H1 (cell line): ENCODE results near the gene UBE2F. TPM values are rescaled to one million over a fixed set of nuclear protein-coding genes. Genes with fewer than 3 reads are reported as not detected.

ENCODE experiments used
- CTCF ChIA-PET: fragments of 300-600 bp; sonication (Branson Sonifier 250); formaldehyde crosslinking; loops from one replicate; lab custom pipeline; 2021; ENCODE audit not compliant: partially characterized antibody; lab: Charles Lee
- POLR2A ChIA-PET: fragments of 300-600 bp; sonication (Branson Sonifier 250); formaldehyde crosslinking; loops from one replicate; lab custom pipeline; 2021; ENCODE audit warnings: inconsistent platforms; ENCODE audit not compliant: partially characterized antibody; lab: Charles Lee
- DNase-seq, 2 experiments: peaks; one replicate each; pipeline versions ENCODE4 v3.0.0 to v3.0.0-alpha.2; 2010 to 2022; ENCODE audit warnings: low spot score in 2 of 2, low read depth in 1 of 2, mixed read lengths in 1 of 2
- FAIRE-seq: peaks from 2 replicates; lab custom pipeline; 2011; peaks lifted over from hg19 to GRCh38; lab: Jason Lieb, UNC
- H2AFZ ChIP-seq: 2 replicates; pipeline ENCODE4 v1.8.1; 2012; ENCODE audit warnings: low read length, inconsistent platforms
- H2AK5ac ChIP-seq: 2 replicates; pipeline ENCODE4 v1.6.1; 2013; ENCODE audit warnings: low read depth, low read length
- H2BK120ac ChIP-seq: replicated peaks from 2 replicates; pipeline ENCODE3; 2013; ENCODE audit warnings: low read depth, low read length, inconsistent platforms
- H2BK12ac ChIP-seq: 2 replicates; pipeline ENCODE4 v1.6.1; 2013; ENCODE audit warnings: low read depth, low read length
- H2BK15ac ChIP-seq: 2 replicates; pipeline ENCODE4 v1.6.1; 2013; ENCODE audit warnings: low read length
- H2BK20ac ChIP-seq: 2 replicates; pipeline ENCODE4 v1.6.1; 2013; ENCODE audit warnings: low read length
- H2BK5ac ChIP-seq: 2 replicates; pipeline ENCODE4 v1.6.1; 2013; ENCODE audit warnings: low read depth, low read length
- H3K14ac ChIP-seq: 2 replicates; pipeline ENCODE4 v1.6.1; 2013; ENCODE audit warnings: inconsistent platforms; ENCODE audit not compliant: insufficient read length
- H3K18ac ChIP-seq: 2 replicates; pipeline ENCODE4 v1.6.1; 2013; ENCODE audit warnings: low read length; ENCODE audit errors: extremely low read depth
- H3K23ac ChIP-seq: 2 replicates; pipeline ENCODE4 v1.6.1; 2013; ENCODE audit warnings: inconsistent platforms; ENCODE audit not compliant: insufficient read length
- H3K23me2 ChIP-seq: 2 replicates; pipeline ENCODE4 v1.6.1; 2013; ENCODE audit warnings: low read depth, low read length
- H3K27ac ChIP-seq: 2 replicates; pipeline ENCODE4 v1.6.1; 2011; ENCODE audit warnings: low read depth, low read length, inconsistent platforms
- H3K27me3 ChIP-seq, 4 experiments: replicated peaks in 1 of 4; 1 replicate in 1 of 4; 2 replicates in 3 of 4; pipeline versions ENCODE4 v1.6.1 to v1.8.1; 2011 to 2013; ENCODE audit warnings: low read length in 3 of 4, mild to moderate bottlenecking in 3 of 4, inconsistent platforms in 2 of 4, mixed read lengths in 2 of 4, moderate library complexity in 1 of 4; ENCODE audit not compliant: control insufficient read depth in 3 of 4, insufficient read depth in 3 of 4; ENCODE audit errors: extremely low read depth in 1 of 4
- H3K36me3 ChIP-seq, 4 experiments: 2 replicates each; pipeline versions ENCODE4 v1.6.1 to v1.8.1; 2011 to 2013; ENCODE audit warnings: mild to moderate bottlenecking in 4 of 4, low read length in 3 of 4, moderate library complexity in 2 of 4, control low read depth in 1 of 4, inconsistent platforms in 1 of 4; ENCODE audit not compliant: insufficient read depth in 4 of 4, control insufficient read depth in 2 of 4
- H3K4ac ChIP-seq: replicated peaks from 2 replicates; pipeline ENCODE3; 2013; ENCODE audit warnings: low read length, low read depth, mixed read lengths, inconsistent platforms; ENCODE audit not compliant: insufficient read length
- H3K4me1 ChIP-seq, 4 experiments: replicated peaks in 1 of 4; 1 replicate in 1 of 4; 2 replicates in 3 of 4; pipeline versions ENCODE4 v1.6.1 to v1.8.1; 2011 to 2013; ENCODE audit warnings: low read length in 3 of 4, inconsistent platforms in 2 of 4, mixed read lengths in 1 of 4; ENCODE audit not compliant: insufficient read depth in 4 of 4, control insufficient read depth in 3 of 4
- H3K4me2 ChIP-seq, 2 experiments: 2 replicates each; pipeline versions ENCODE4 v1.6.1 to v1.8.1; 2011 to 2013; ENCODE audit warnings: low read depth in 2 of 2, low read length in 2 of 2, control low read depth in 1 of 2, inconsistent platforms in 1 of 2, mild to moderate bottlenecking in 1 of 2; ENCODE audit not compliant: insufficient read depth in 1 of 2
- H3K4me3 ChIP-seq, 4 experiments: fragments of 200-600, 300-600 bp in 1 of 4; sonication (generic), shearing (Covaris generic), sonication (Bioruptor Twin) in 1 of 4; 2 replicates each; pipeline versions ENCODE4 v1.5.1 to v1.8.1; 2011 to 2016; ENCODE audit warnings: low read length in 4 of 4, low read depth in 3 of 4, control low read depth in 2 of 4, inconsistent platforms in 2 of 4, mild to moderate bottlenecking in 2 of 4, mixed read lengths in 1 of 4, moderate library complexity in 1 of 4; ENCODE audit not compliant: insufficient read depth in 2 of 4; ENCODE audit errors: extremely low read depth in 1 of 4
- H3K56ac ChIP-seq: replicated peaks from 2 replicates; pipeline ENCODE3; 2013; ENCODE audit warnings: low read depth, mild to moderate bottlenecking, mixed read lengths, low read length, inconsistent platforms; ENCODE audit not compliant: insufficient read length
- H3K79me1 ChIP-seq: 2 replicates; pipeline ENCODE4 v1.6.1; 2013; ENCODE audit warnings: low read depth, low read length, control low read depth
- H3K79me2 ChIP-seq, 2 experiments: 2 replicates each; pipeline versions ENCODE4 v1.6.1 to v1.8.1; 2012 to 2013; ENCODE audit warnings: low read length in 2 of 2, mild to moderate bottlenecking in 2 of 2, inconsistent platforms in 1 of 2; ENCODE audit not compliant: insufficient read depth in 2 of 2, control insufficient read depth in 1 of 2
- H3K9ac ChIP-seq, 4 experiments: replicated peaks in 1 of 4; 1 replicate in 1 of 4; 2 replicates in 3 of 4; pipeline versions ENCODE4 v1.6.1 to v1.8.1; 2011 to 2013; ENCODE audit warnings: low read depth in 3 of 4, low read length in 3 of 4, control low read depth in 2 of 4, mild to moderate bottlenecking in 2 of 4, moderate library complexity in 2 of 4, inconsistent platforms in 1 of 4; ENCODE audit errors: extremely low read depth in 1 of 4
- H3K9me3 ChIP-seq, 2 experiments: 2 replicates each; pipeline versions ENCODE4 v1.6.1 to v1.8.1; 2012 to 2013; ENCODE audit warnings: mild to moderate bottlenecking in 2 of 2, moderate library complexity in 2 of 2, control low read depth in 1 of 2, inconsistent platforms in 1 of 2, low read depth in 1 of 2, low read length in 1 of 2, mixed read lengths in 1 of 2; ENCODE audit not compliant: insufficient read depth in 2 of 2
- H4K20me1 ChIP-seq, 2 experiments: replicated peaks in 1 of 2; 2 replicates each; pipeline versions ENCODE3 to v1.8.1; 2011 to 2013; ENCODE audit warnings: inconsistent platforms in 2 of 2, low read length in 2 of 2, mild to moderate bottlenecking in 1 of 2; ENCODE audit not compliant: insufficient read depth in 2 of 2, control insufficient read depth in 1 of 2
- H4K5ac ChIP-seq: 2 replicates; pipeline ENCODE4 v1.6.1; 2013; ENCODE audit warnings: low read length, low read depth, mixed read lengths, inconsistent platforms; ENCODE audit not compliant: insufficient read length
- H4K8ac ChIP-seq: 2 replicates; pipeline ENCODE4 v1.8.0; 2013; ENCODE audit warnings: mild to moderate bottlenecking, moderate library complexity, low read length, inconsistent platforms; ENCODE audit not compliant: insufficient read depth; ENCODE audit errors: extremely low read depth
- H4K91ac ChIP-seq: replicated peaks from 2 replicates; pipeline ENCODE3; 2013; ENCODE audit warnings: low read length, mixed read lengths, inconsistent platforms; ENCODE audit not compliant: insufficient read length
- GTF2F1 ChIP-seq: IDR thresholded peaks from 2 replicates; pipeline ENCODE4 v1.6.1; 2012; ENCODE audit warnings: low read depth, low read length, improper control_type of control experiment, borderline replicate concordance
- WGBS, 2 experiments: shearing (Covaris generic) in 1 of 2; methylation state at CpG; one replicate each; pipeline versions ENCODE4 v1.1.6 to v1.1.7; 2013 to 2015; ENCODE audit warnings: low lambda C conversion rate in 2 of 2, mixed read lengths in 2 of 2, inconsistent platforms in 1 of 2, low coverage in 1 of 2, missing lambda C conversion rate in 1 of 2; ENCODE audit not compliant: insufficient replicate concordance in 2 of 2, insufficient coverage in 1 of 2, insufficient read length in 1 of 2; ENCODE audit errors: extremely low coverage in 1 of 2, missing lambda C conversion rate in 1 of 2; 5-methylcytosine and 5-hydroxymethylcytosine counted together
- polyA plus RNA-seq, 7 experiments: library from polyadenylated mRNA; depleted of rRNA in 3 of 7; stranded (reverse) in 5 of 7; unstranded in 2 of 7; fragments of >200 nt in 5 of 7; fragments of 200-250 nt in 2 of 7; gene quantifications; 1 replicate in 5 of 7; 2 replicates in 1 of 7; 4 replicates in 1 of 7; pipeline versions ENCODE4 v1.2.1 to v1.2.3, GENCODE V29; 2011 to 2013; ENCODE audit warnings: missing spikeins in 2 of 7, mixed read lengths in 2 of 7
- total RNA-seq: library from RNA; stranded (reverse); fragmentation: NEBNext Ultra II Directional; extraction: Animal tissue kit (Norgen Biotek cat#: 25700); gene quantifications from 2 replicates; pipeline ENCODE4 v1.2.1, GENCODE V29; 2021

UBE2F gene
- total and polyA plus RNA-seq, 2 of the 8 experiments (the other 6 are each of a cell fraction or from before 2014, with no cell fraction given), result 43.3 to 59.8 TPM

GRCh38 chr2:238081150-238081549 is 114.3 kb downstream of the UBE2F start:
- Histone ChIP-seq H3K4me3 (no peak overlapping the region), H3K27ac (0 out of 2 replicates have a peak overlapping the region, but pooled peaks have one; percentile 20), H4K91ac (no peak overlapping the region), H3K4ac (no peak overlapping the region), H3K79me1 (no peaks in the 10 kb centered on the region), H3K18ac (no peak overlapping the region), H2AFZ (no peak overlapping the region), H3K36me3 (peaks cover 21 to 56% (median 39%) of the 10 kb centered on the region in 4 experiments), H2BK5ac (no peak overlapping the region; the same call in 1 of the 2 replicates), H2AK5ac (no peak overlapping the region), H3K23me2 (no peaks in the 10 kb centered on the region), H3K4me1 (no peaks in the 10 kb centered on the region; a peak in 1 of 7 replicates), H3K9me3 (no peaks in the 10 kb centered on the region), H3K56ac (no peak overlapping the region), H4K5ac (no peak overlapping the region), H3K14ac (no peak overlapping the region), H3K27me3 (no peaks in the 10 kb centered on the region), H2BK20ac (no peak overlapping the region), H2BK12ac (no peak overlapping the region), H3K79me2 (peaks cover 0 to 24% of the 10 kb centered on the region in 2 experiments; a peak in 2 of 4 replicates), H4K20me1 (peaks cover 4 to 8% of the 10 kb centered on the region in 2 experiments), H3K9ac (0 out of 7 replicates have a peak overlapping the region, but pooled peaks of 1 of the 4 experiments have one; percentile 3), H2BK120ac (no peak overlapping the region), H3K4me2 (no peak overlapping the region), H4K8ac (no peak overlapping the region), H2BK15ac (no peak overlapping the region), H3K23ac (no peak overlapping the region)
- DNase-seq (no peak), FAIRE-seq (no peak)
- ChIA-PET CTCF (interaction anchor here (0.9 to 1.6 kb wide), 4 partner anchors 17 to 178 kb away, joined by 3 to 6 read pairs (median 4); no protein-coding TSS in a partner anchor), POLR2A (interaction anchor here (0.8 to 2.8 kb wide), 8 partner anchors 9 to 116 kb away, joined by 3 to 17 read pairs (median 4); partner anchors contain the start of gene SCLY)
- 95% methylated on average over 13 of the region's 13 CpGs; no CpG with 5 or more reads in 1 of the 2 experiments for WGBS, 2 experiments
- no peak for TF ChIP-seq GTF2F1
